Fibroblast of lung (primary cell): Measurements from ENCODE around the gene PITHD1. TPM values are rescaled to one million over a fixed set of nuclear protein-coding genes. Genes with fewer than 3 reads are reported as not detected.

ENCODE experiments used
- DNase-seq, 2 donors: peaks; one replicate each; pipeline versions ENCODE4 v3.0.0 to v3.0.0-alpha.2; 2010; ENCODE audit warnings: low read depth in 2 of 2
- H2AFZ ChIP-seq: 2 replicates; pipeline ENCODE4 v1.5.1; 2012; ENCODE audit warnings: low read length, control low read depth, inconsistent platforms
- H3K27ac ChIP-seq: 2 replicates; pipeline ENCODE4 v1.5.1; 2011; ENCODE audit warnings: low read length, control low read depth; ENCODE audit not compliant: insufficient read depth
- H3K27me3 ChIP-seq: 2 replicates; pipeline ENCODE4 v1.5.1; 2011; ENCODE audit warnings: mild to moderate bottlenecking, low read length; ENCODE audit not compliant: control insufficient read depth, insufficient read depth
- H3K36me3 ChIP-seq: 2 replicates; pipeline ENCODE4 v1.5.1; 2011; ENCODE audit warnings: low read length; ENCODE audit not compliant: control insufficient read depth, insufficient read depth
- H3K4me1 ChIP-seq: 2 replicates; pipeline ENCODE4 v1.5.1; 2011; ENCODE audit warnings: low read length; ENCODE audit not compliant: control insufficient read depth, insufficient read depth; ENCODE audit errors: extremely low read depth
- H3K4me2 ChIP-seq: 2 replicates; pipeline ENCODE4 v1.5.1; 2011; ENCODE audit warnings: low read length, control low read depth; ENCODE audit not compliant: insufficient read depth; ENCODE audit errors: extremely low read depth
- H3K4me3 ChIP-seq, 4 experiments: fragments of 200-600 bp in 1 of 4; sonication (generic) in 1 of 4; replicated peaks in 1 of 4; 2 replicates each; pipeline ENCODE4 v1.5.1; 2011 to 2016; ENCODE audit warnings: low read length in 4 of 4, low read depth in 3 of 4, mild to moderate bottlenecking in 3 of 4, control low read depth in 2 of 4, inconsistent platforms in 1 of 4, mixed read lengths in 1 of 4; ENCODE audit not compliant: insufficient read depth in 1 of 4; ENCODE audit errors: control extremely low read depth in 1 of 4
- H3K79me2 ChIP-seq: 2 replicates; pipeline ENCODE4 v1.5.1; 2012; ENCODE audit warnings: mild to moderate bottlenecking, low read length, inconsistent platforms; ENCODE audit not compliant: control insufficient read depth, insufficient read depth
- H3K9ac ChIP-seq: 2 replicates; pipeline ENCODE4 v1.5.1; 2011; ENCODE audit warnings: mild to moderate bottlenecking, low read length, control low read depth; ENCODE audit not compliant: insufficient read depth
- H3K9me3 ChIP-seq: 2 replicates; pipeline ENCODE4 v1.5.1; 2012; ENCODE audit warnings: low read depth, low read length; ENCODE audit not compliant: control insufficient read depth, insufficient read depth
- H4K20me1 ChIP-seq: 2 replicates; pipeline ENCODE4 v1.5.1; 2011; ENCODE audit warnings: low read length; ENCODE audit not compliant: control insufficient read depth, insufficient read depth; ENCODE audit errors: extremely low read depth
- CTCF ChIP-seq, 2 donors: IDR thresholded peaks in 1 of 2; conservative IDR thresholded peaks in 1 of 2; 1 replicate in 1 of 2; 2 replicates in 1 of 2; pipeline ENCODE4 v1.5.1; 2011 to 2012; ENCODE audit warnings: low read length in 2 of 2, control low read depth in 1 of 2, inconsistent platforms in 1 of 2, low read depth in 1 of 2, mild to moderate bottlenecking in 1 of 2
- EZH2 ChIP-seq: IDR thresholded peaks from 2 replicates; pipeline ENCODE4 v1.5.1; 2012; ENCODE audit warnings: low read length, control low read depth, mild to moderate bottlenecking; ENCODE audit errors: missing control alignments
- polyA plus RNA-seq, 2 donors: library from polyadenylated mRNA; depleted of rRNA in 1 of 2; stranded (reverse) in 1 of 2; unstranded in 1 of 2; fragments of >200 nt; gene quantifications; 2 replicates each; pipeline ENCODE4 v1.2.1, GENCODE V29; 2011 to 2012; ENCODE audit warnings: missing spikeins in 1 of 2
- total RNA-seq: library from RNA; depleted of rRNA; stranded (reverse); fragments of >200 nt; gene quantifications from 2 replicates; pipeline ENCODE4 v1.2.1, GENCODE V29; 2014

PITHD1 gene
- total and polyA plus RNA-seq, 2 donors (not counting 1 experiment from before 2014, with no cell fraction given): 40.5 to 47.7 TPM

GRCh38 chr1:23791516-23792047 lies 13.4 kb downstream of the PITHD1 start:
- Histone ChIP-seq H4K20me1 (no peaks in the 10 kb centered on the region), H3K4me1 (peaks cover 13% of the 10 kb centered on the region), H3K9me3 (no peaks in the 10 kb centered on the region), H3K4me3 (peak overlapping the region; percentile 55 to 96 (median 84)), H2AFZ (peak overlapping the region; percentile 1), H3K4me2 (peak overlapping the region; percentile 86), H3K27ac (peak overlapping the region; percentile 72), H3K79me2 (peaks cover 16% of the 10 kb centered on the region), H3K9ac (peak overlapping the region; percentile 59), H3K27me3 (no peaks in the 10 kb centered on the region), H3K36me3 (peaks cover 9% of the 10 kb centered on the region)
- DNase-seq: peak in 1 of 2 donors; percentile 29
- TF ChIP-seq EZH2: no peak

- Histone ChIP-seq H2AFZ (no peak overlapping the region), H3K9ac (peak overlapping the region; percentile 8), H3K4me3 (peak overlapping the region; percentile 28 to 96 (median 68)), H3K4me2 (peak overlapping the region; percentile 87), H3K9me3 (no peaks in the 10 kb centered on the region), H3K79me2 (peaks cover 16% of the 10 kb centered on the region), H4K20me1 (no peaks in the 10 kb centered on the region), H3K27me3 (no peaks in the 10 kb centered on the region), H3K36me3 (peaks cover 12% of the 10 kb centered on the region), H3K27ac (peak overlapping the region; percentile 13), H3K4me1 (peaks cover 13% of the 10 kb centered on the region)
- TF ChIP-seq CTCF (conservative IDR thresholded peaks at IDR 0.05 in 1 of 2, IDR thresholded peaks at IDR 0.05 in 1 of 2; ENCODE audit: low read depth in 1 of 2, low read length in 2 of 2) (no peak), EZH2 (no peak)
- no peak for DNase-seq
Observed at GRCh38 chr1:23792151-23792945, 14.1 kb downstream of the PITHD1 start.

- Histone ChIP-seq H3K4me3 (peak overlapping the region in 1 of 4 experiments; percentile 93), H2AFZ (no peak overlapping the region), H3K27me3 (no peaks in the 10 kb centered on the region), H3K9ac (no peak overlapping the region), H3K36me3 (peaks cover 17% of the 10 kb centered on the region), H3K4me1 (peaks cover 13% of the 10 kb centered on the region), H4K20me1 (no peaks in the 10 kb centered on the region), H3K9me3 (no peaks in the 10 kb centered on the region), H3K79me2 (peaks cover 16% of the 10 kb centered on the region), H3K27ac (peak overlapping the region; percentile 32), H3K4me2 (no peak overlapping the region)
- TF ChIP-seq CTCF (conservative IDR thresholded peaks at IDR 0.05 in 1 of 2, IDR thresholded peaks at IDR 0.05 in 1 of 2; ENCODE audit: low read depth in 1 of 2, low read length in 2 of 2): no peak
- TF ChIP-seq EZH2: no peak
- peak; percentile 32 to 68 for DNase-seq
Observed at GRCh38 chr1:23793018-23793781, 15.0 kb downstream of the PITHD1 start.
